T follicular helper cell (primary cell): Measurements from ENCODE around the gene HSPA12B.

ENCODE experiments used
- DNase-seq: peaks from one replicate; pipeline ENCODE4 v3.0.0-alpha.2; 2020; ENCODE audit warnings: low read depth
- total RNA-seq, 2 experiments: gene quantifications; one replicate each; lab custom pipeline; 2026; lab: John Stamatoyannopoulos, UW

The HSPA12B gene
- total RNA-seq, result 0 reads per million in 2 experiments

GRCh38 chr20:3732327-3733118 lies at the start of gene HSPA12B:
HSPA12B (plus strand) TSS chr20:3732685; CDS start chr20:3738675, 5,990 bp downstream.
- DNase-seq, result no peak

- no peak for DNase-seq
These were observed 47.1 kb upstream of the HSPA12B start for GRCh38 chr20:3685341-3685740.

GRCh38 chr20:3686421-3686820 lies 46.1 kb upstream of the HSPA12B start:
- DNase-seq, result no peak

- no peak for DNase-seq
These were observed 45.6 kb upstream of the HSPA12B start for GRCh38 chr20:3686867-3687321.

GRCh38 chr20:3687655-3688054 lies 44.8 kb upstream of the HSPA12B start:
- DNase-seq, result no peak

GRCh38 chr20:3689978-3690377 lies 42.5 kb upstream of the HSPA12B start:
- no peak for DNase-seq

- DNase-seq, result no peak
These were observed 42.1 kb upstream of the HSPA12B start for GRCh38 chr20:3690413-3690812.

GRCh38 chr20:3691306-3691705 lies 41.2 kb upstream of the HSPA12B start:
- no peak for DNase-seq

GRCh38 chr20:3691897-3692296 lies 40.6 kb upstream of the HSPA12B start:
- DNase-seq, result no peak

GRCh38 chr20:3692706-3693294 lies 39.7 kb upstream of the HSPA12B start:
- DNase-seq, result no peak

- no peak for DNase-seq
These were observed 39.1 kb upstream of the HSPA12B start for GRCh38 chr20:3693376-3693775.

- DNase-seq, result no peak
These were observed 37.6 kb upstream of the HSPA12B start for GRCh38 chr20:3694864-3695263.

GRCh38 chr20:3696200-3696599 lies 36.3 kb upstream of the HSPA12B start:
- DNase-seq, result no peak

GRCh38 chr20:3696745-3697587 lies 35.5 kb upstream of the HSPA12B start:
- no peak for DNase-seq

- DNase-seq, result no peak
These were observed 34.7 kb upstream of the HSPA12B start for GRCh38 chr20:3697588-3698305.

GRCh38 chr20:3698591-3699001 lies 33.9 kb upstream of the HSPA12B start:
- DNase-seq, result no peak

- DNase-seq, result no peak
These were observed 33.4 kb upstream of the HSPA12B start for GRCh38 chr20:3699037-3699436.

GRCh38 chr20:3701061-3701998 lies 31.2 kb upstream of the HSPA12B start:
- DNase-seq, result no peak

- no peak for DNase-seq
These were observed 29.7 kb upstream of the HSPA12B start for GRCh38 chr20:3702611-3703391.

GRCh38 chr20:3704087-3704486 lies 28.4 kb upstream of the HSPA12B start:
- DNase-seq, result no peak
